ENCODE data around the gene GSS.
"Not testable (repeated sequence)": the region's sequence is repeated elsewhere in the genome, so short reads cannot be mapped to it uniquely, and the experiment has no call there.

- not testable (repeated sequence) for TF ChIP-seq CTCF (IDR thresholded peaks at IDR 0.05); POLR2A (IDR thresholded peaks at IDR 0.05); POLR2AphosphoS5 (IDR thresholded peaks at IDR 0.05); EP300 (IDR thresholded peaks at IDR 0.05; ENCODE audit: low read depth)
Observed at GRCh38 chr20:34898129-34898528, 57.5 kb downstream of the GSS start.

Data from transverse colon (tissue), 4 donors.